ENCODE results near the gene BRS3.

DNA sequence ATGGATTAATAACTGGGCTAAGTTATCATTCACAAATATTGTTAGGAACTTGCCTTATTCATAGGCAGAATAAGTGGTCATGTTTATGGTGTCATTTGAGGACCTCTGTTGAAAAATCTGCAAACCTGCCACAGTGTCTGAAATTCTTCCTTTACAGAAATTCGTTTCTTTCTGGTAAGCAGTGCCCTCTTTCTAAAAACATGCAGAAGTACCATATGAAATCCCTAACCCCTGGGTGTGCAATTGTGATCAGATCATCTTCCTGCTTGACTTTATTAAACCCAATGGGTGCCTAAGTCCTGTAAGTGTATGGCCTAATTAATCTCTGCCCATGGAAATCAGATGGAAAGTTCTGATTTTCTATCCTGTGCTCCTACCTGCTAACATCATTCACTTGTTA is 5.3 kb downstream of the BRS3 start:
- TF ChIP-seq, protein P1, sequence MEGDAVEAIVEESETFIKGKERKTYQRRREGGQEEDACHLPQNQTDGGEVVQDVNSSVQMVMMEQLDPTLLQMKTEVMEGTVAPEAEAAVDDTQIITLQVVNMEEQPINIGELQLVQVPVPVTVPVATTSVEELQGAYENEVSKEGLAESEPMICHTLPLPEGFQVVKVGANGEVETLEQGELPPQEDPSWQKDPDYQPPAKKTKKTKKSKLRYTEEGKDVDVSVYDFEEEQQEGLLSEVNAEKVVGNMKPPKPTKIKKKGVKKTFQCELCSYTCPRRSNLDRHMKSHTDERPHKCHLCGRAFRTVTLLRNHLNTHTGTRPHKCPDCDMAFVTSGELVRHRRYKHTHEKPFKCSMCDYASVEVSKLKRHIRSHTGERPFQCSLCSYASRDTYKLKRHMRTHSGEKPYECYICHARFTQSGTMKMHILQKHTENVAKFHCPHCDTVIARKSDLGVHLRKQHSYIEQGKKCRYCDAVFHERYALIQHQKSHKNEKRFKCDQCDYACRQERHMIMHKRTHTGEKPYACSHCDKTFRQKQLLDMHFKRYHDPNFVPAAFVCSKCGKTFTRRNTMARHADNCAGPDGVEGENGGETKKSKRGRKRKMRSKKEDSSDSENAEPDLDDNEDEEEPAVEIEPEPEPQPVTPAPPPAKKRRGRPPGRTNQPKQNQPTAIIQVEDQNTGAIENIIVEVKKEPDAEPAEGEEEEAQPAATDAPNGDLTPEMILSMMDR (IDR thresholded peaks at IDR 0.05): no peak
- TF ChIP-seq EZH2phosphoT487 (IDR thresholded peaks at IDR 0.05): no peak
- no peak for TF ChIP-seq EZH2 (IDR thresholded peaks at IDR 0.05)

All from neural progenitor cell (in vitro differentiated cells).